GM18870 (cell line): ENCODE data around the gene ACHE.
"Not testable (repeated sequence)": the region's sequence is repeated elsewhere in the genome, so short reads cannot be mapped to it uniquely, and the experiment has no call there.

Source experiments
- ATAC-seq: cut with Tn5 transposase; IDR thresholded peaks from one replicate; pipeline ENCODE4 v1.9.1; 2021; ENCODE audit warnings: moderate library complexity; ENCODE audit not compliant: unreplicated experiment

Gene ACHE

DNA sequence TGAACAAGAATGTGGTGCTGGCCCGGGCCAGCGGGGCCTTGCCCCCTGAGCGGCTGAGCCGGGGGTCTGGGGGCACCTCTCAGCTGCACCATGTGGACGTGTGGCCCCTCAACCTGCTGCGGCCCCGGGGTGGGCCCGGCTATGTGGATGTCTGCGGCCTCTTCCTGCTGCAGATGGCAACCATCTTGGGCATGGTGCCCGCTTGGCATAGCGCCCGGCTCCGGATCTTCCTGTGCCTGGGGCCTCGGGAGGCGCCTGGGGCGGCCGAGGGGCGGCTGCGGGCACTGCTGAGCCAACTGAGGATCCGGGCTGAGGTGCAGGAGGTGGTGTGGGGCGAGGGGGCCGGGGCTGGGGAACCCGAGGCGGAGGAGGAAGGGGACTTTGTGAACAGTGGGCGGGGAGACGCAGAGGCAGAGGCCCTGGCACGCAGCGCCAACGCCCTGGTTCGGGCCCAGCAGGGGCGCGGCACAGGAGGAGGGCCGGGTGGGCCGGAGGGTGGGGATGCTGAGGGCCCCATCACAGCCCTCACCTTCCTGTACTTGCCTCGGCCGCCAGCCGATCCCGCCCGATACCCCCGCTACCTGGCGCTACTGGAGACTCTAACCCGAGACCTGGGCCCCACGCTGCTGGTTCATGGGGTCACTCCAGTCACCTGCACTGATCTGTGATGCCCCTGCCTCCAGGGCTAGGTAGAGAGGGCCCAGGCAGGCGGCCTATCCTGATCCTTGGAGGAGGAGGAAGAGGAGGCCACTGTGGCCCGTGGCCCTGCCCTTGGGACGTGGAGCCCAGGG, 29.6 kb downstream of the ACHE start:
- no peak for ATAC-seq

DNA sequence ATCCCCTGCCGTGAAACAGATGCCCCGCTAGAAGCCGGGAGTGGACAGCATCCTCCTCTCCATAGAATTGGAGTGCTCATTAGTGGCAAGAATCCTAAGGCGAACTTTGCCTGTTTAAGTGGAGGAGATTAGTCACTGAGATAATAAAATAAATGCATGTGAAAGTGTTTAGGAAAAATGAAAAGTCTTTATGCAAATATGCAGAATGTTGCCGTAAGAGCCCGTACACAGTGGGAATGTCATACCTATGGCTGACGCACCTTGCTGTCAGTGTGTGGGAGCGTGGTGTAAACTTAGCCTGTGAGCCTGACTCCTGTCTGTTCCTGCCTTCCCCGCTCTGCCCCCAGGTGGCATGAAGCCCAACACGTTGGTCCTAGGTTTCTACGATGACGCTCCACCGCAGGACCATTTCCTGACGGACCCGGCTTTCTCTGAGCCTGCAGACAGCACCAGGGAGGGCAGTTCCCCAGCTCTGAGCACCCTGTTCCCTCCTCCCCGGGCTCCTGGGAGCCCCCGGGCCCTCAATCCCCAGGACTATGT, 30.2 kb downstream of the ACHE start:
- no peak for ATAC-seq

DNA sequence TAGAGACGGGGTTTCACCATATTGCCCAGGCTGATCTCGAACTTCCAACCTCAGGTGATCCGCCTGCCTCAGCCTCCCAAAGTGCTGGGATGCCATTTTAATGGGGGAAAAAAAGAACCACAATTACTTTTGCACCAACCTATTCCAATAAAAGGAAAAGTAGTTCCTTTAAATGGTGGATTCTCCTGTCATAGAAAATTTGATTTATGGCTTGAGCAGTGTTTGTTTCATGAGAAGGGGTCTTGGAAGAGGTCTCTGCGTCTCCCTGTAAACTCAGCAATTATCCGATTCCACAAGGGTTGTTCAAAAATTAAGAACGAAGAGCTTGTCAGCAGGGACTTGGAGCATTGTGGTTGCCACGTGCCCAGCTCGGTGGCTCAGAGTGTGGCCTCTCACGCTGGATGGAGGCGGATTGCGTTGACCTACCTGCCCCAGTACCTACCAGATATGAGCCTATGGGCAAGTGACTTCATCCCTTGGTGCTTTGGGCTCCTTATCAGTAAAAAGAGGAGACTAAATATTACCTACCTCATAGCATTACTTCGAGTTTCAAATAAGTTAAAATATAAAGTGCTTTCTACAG, 31.3 kb downstream of the ACHE start:
- ATAC-seq, result no peak

DNA sequence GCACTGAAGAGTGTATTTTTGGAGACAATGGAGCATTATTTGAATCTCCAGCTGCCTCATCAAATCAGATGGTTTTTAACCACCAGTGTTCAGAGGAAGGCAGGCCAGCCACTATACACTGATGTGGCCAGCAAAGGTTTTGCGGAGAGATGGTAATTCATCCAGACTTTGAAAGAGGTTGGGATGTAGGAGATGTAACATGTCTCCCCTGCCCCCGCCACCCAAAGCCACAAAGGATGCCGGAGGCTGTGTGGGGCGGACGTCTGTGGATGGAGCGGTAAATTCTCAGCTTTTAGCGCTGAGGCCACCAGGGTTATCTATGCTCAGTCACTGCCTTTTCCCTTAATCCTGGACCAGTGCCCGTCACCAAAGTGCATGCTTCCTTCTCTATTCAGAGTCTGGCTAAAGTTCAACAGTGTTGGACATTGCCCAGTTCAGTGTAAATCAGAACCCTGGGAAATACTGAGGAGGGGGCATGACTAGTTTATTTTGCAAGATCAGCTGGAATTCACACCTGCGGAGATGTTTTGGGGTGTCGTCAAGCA, 32.2 kb downstream of the ACHE start:
- ATAC-seq, result no peak

DNA sequence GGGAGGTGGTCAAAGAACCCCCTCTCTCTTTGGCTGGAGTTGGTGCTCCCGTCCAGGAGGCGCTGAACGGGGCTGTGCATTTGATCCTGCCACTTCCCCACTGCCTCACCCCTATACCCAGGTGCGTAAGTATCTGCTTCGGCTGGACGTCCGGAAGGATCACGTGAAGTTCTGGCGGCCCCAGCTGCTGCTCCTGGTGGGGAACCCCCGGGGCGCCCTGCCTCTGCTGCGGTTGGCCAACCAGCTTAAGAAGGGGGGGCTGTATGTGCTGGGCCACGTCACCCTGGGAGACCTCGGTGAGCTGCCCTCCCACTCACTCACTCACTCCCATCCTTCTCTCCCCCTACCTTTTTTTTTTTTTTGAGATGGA, 34.1 kb downstream of the ACHE start:
- no peak for ATAC-seq

DNA sequence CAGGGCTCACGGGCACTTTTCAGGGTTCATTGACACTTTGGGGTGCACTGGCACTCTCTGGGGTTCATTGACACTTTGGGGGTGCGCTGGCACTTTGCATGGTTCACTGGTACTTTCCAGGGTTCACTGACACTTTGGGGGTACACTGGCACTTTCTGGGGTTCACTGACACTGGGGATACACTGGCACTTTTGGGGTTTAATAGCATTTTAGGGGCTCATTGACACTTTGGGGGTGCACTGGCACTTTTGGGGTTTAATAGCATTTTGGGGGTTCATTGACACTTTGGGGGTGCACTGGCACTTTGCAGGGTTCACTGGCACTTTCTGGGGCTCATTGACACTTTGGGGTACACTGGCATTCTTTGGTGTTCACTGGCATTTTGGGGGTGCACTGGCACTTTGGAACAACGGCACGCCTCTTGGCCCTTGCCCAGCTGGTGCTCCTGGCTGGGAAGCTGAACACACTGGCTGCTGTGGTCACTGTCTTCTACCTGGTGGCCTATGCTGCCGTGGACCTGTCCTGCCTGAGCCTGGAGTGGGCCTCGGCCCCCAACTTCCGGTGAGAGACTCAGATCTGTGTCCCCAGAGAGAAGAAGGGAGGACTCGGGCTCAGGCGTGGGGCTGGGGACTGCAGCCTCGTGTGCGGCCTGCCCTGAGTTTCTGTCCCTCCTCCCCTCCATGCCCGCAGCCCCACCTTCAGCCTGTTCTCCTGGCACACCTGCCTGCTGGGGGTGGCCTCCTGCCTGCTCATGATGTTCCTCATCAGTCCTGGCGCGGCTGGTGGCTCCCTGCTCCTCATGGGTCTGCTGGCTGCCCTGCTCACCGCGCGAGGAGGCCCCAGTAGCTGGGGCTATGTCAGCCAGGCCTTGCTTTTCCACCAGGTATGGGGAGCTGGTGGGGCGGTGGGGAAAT, 34.7 kb downstream of the ACHE start:
- ATAC-seq, result no peak

DNA sequence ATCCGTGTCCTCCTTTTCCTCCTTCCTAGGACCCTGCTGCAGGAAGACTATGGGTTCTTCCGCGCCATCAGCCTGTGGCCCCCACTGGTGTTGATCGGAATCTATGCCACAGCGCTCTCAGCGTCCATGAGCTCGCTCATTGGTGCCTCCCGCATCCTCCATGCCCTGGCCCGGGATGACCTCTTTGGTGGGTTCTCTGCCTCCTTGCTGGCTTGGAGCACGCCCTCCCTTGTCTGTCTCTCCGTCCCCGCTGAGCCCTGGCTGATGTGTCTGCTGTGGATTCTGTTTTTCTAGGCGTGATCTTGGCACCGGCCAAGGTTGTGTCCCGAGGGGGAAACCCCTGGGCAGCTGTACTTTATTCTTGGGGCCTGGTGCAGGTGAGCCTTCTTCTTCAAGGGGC, 35.8 kb downstream of the ACHE start:
- ATAC-seq, result no peak

DNA sequence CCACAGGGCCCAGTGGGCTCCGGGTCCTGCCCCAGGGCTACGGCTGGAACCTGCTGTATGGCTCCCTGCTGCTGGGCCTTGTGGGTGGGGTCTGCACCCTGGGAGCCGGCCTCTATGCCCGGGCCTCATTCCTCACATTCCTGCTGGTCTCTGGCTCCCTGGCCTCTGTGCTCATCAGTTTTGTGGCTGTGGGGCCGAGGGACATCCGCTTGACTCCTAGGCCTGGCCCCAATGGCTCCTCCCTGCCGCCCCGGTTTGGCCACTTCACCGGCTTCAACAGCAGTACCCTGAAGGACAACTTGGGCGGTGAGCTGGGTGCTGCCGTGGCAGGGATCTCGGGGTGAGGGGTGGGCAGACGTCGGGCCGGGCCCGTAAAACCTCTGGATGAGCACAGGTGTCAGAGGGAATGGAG, 38.8 kb downstream of the ACHE start:
- no peak for ATAC-seq

DNA sequence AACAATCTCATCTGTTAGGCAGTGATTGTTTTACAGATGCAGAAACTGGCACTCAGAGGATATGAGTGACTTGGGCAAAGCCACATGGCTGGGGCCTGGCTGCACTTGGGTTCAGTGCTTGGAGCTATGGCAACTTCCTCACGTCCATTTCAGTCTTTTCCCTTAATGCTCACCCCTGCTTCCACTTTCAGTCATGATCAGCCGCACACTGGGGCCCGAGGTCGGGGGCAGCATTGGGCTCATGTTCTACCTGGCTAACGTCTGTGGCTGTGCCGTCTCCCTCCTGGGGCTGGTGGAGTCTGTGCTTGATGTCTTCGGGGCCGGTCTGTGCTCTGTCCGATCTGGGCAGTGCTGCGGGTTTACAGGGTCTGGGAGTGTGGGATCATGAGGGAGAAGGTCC, 40.2 kb downstream of the ACHE start:
- no peak for ATAC-seq

DNA sequence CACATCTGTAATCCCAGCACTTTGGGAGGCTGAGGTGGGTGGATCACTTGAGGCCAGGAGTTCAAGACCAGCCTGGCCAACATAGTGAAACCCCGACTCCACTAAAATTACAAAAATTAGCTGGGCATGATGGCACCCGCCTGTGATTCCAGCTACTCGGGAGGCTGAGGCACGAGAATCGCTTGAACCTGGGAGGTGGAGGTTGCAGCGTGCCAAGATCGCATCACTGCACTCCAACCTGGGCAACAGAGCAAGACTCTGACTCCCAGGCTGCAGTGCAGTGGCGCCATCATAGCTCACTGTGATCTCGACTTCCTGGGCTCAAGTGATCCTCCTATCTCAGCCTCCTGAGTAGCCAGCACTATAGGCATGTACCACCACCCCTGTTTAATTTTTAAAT, 40.8 kb downstream of the ACHE start:
- not testable (repeated sequence) for ATAC-seq

DNA sequence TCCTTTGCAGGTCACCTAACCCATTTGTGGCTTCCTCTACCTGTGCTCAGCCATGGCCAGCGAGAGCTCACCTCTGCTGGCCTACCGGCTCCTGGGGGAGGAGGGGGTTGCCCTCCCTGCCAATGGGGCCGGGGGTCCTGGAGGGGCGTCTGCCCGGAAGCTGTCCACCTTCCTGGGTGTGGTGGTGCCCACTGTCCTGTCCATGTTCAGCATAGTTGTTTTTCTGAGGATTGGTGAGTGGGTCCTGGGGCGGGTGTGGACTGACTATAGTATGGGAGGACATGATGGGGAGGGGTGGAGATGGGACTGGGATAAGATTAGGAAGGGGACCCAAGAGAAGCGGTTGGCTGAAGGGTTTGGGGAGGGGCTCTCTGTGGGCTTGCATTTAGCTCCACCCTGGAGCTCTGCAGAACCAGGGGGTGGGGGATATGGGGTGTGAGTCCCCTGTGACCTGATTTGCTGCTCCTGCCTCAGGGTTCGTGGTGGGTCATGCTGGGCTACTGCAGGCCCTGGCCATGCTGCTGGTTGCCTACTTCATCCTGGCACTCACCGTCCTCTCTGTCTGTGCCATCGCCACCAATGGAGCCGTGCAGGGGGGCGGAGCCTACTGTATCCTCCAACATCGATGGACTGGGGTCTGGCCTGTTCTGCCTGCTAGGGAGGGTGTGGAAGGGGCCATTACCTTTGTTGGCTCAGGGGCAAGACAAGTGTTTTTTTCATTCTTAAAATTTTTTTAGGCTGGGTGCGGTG, 41.4 kb downstream of the ACHE start:
- no peak for ATAC-seq

DNA sequence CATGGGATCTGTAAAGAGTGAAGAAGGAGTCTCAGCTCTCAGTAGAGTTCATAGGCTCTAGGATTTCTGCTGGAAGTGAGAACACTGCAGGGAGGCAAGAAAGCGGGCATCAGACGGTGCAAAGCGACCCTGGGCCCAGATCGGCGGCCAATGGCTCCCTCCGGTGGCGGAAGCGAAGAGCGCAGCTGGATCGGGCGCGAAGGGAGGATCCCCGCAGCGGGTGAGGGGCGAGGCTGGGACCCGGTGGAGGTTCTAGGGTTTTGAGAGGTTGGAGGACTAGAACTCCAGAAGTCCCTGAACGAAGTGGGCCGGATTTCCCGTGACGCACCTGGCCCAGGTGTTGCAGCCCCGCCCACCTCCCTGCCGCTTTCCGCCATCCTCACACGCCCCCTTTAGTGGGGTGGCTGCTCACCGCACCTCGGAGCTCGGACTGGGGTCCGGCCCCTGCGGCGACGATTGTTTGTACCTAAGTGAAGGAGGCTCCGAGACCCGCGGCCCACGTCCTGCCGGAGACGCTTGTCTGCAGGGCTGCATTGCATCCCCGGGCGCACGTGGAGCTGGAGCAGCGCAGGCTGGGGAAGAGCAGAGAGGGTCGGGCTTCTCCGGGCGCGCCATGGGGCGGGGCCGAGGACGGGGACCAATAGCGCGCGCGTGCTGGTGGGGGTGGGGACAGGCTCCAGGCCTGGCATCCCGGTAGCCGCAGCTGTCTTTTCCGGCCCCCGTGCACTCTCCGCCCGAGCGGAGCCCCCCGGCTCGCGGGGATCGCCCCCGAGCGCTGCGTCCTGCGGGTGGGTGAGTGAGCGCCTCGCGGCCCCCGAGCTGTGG, 43.4 kb downstream of the ACHE start, which contains the start of gene SLC12A9:
Gene SLC12A9, plus strand, starts transcription at position 666 of the 825 bp plus-strand sequence. CDS start 1,485 bp downstream, outside the sequence.
- peak; percentile 59 for ATAC-seq

DNA sequence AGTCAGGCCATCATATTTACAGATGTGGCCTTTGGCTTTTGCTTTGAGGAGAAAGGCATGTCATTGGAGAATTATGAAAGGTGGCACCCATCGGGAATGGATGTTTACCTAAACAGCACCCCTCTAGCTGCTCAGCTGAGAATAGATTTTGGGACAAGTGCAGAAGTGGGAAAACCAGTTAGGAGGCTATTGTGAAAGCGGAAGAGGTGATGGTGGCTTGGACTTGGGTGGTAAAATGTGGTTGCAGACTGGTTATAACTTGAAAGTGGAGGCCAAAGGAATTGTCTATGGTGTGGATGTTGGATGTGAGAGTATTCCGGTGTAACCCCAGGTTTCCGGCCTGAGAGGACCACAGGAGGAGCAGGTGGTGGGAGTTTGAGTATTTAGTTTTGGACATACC, 48.3 kb downstream of the ACHE start:
- ATAC-seq, result no peak

DNA sequence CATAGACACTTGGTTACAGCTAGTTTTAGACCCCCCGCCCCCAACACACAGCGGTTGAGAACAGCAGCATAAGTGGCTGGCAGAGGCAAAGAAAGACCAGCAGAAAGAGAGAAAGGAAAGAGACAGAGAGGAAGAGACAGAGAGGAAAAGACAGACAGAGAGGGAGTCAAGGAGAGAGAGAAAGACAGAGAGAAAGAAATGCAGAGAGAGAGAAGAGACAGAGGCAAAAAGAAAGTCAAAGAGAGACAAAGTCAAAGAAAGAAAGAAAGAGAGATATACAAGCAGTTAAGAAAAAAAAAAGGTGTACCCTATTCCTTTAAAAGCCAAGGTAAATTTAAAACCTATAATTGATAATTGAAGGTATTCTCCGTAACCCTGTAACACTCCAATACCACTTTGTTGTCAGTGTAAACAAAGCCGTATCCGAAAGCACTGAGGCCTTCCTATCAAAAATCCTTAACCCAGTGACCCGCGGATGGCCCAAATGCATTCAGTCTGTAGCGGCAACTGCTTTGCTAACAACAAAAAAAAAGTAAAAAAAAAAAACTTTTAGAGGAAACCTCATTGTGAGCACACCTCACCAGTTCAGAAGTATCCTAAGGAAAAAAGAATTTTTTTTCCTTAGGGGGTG, 55.1 kb downstream of the ACHE start:
- no peak for ATAC-seq
